Activated CD8-positive, alpha-beta T cell treated with anti-CD3 and anti-CD28 coated beads for 36 hours (primary cell): ENCODE results near the gene GLIPR1L2. TPM values are rescaled to one million over a fixed set of nuclear protein-coding genes. Genes with fewer than 3 reads are reported as not detected.
A peak's percentile ranks its signal among the peaks of the same experiment; 100 is the strongest.
"Not testable (repeated sequence)": the region's sequence is repeated elsewhere in the genome, so short reads cannot be mapped to it uniquely, and the experiment has no call there.

ENCODE experiments used
- ATAC-seq: fragments of 200-7000 bp; cut with Tn5 transposase; one replicate; pipeline ENCODE4 v1.10.0; 2021; ENCODE audit warnings: mild to moderate bottlenecking, moderate library complexity
- CTCF ChIA-PET: fragments of 350-600 bp; sonication (Branson Sonifier 250); formaldehyde crosslinking; loops from one replicate; lab custom pipeline; 2021; ENCODE audit warnings: antibody characterized with exemption; lab: Charles Lee
- POLR2A ChIA-PET: fragments of 350-600 bp; sonication (Branson Sonifier 250); formaldehyde crosslinking; loops from one replicate; lab custom pipeline; 2021; ENCODE audit warnings: antibody characterized with exemption; lab: Charles Lee
- DNase-seq: peaks from one replicate; pipeline ENCODE4 v3.0.0-alpha.2; 2020
- H3K27ac Mint-ChIP-seq: one replicate; pipeline ENCODE4 v1.8.0; 2021; ENCODE audit warnings: mild to moderate bottlenecking, mixed read lengths
- H3K27me3 Mint-ChIP-seq: one replicate; pipeline ENCODE4 v1.8.0; 2021; ENCODE audit warnings: mixed read lengths
- H3K36me3 Mint-ChIP-seq: one replicate; pipeline ENCODE4 v1.8.0; 2021; ENCODE audit warnings: low read depth, mixed read lengths
- H3K4me1 Mint-ChIP-seq: one replicate; pipeline ENCODE4 v1.8.0; 2021; ENCODE audit warnings: low read depth, mixed read lengths
- H3K4me3 Mint-ChIP-seq: one replicate; pipeline ENCODE4 v1.8.0; 2021; ENCODE audit warnings: mild to moderate bottlenecking, moderate library complexity, mixed read lengths
- H3K9me3 Mint-ChIP-seq: one replicate; pipeline ENCODE4 v1.8.0; 2021; ENCODE audit warnings: mixed read lengths
- intact Hi-C: fragments of 100-400 bp; cut with micrococcal nuclease; formaldehyde crosslinking; loops from one replicate; pipeline ENCODE4 v1.10.0; 2022
- total RNA-seq, 2 experiments: library from RNA; stranded (reverse); gene quantifications; one replicate each; pipeline ENCODE4 v1.2.3, GENCODE V29; 2021
- TF ChIP-seq, protein P1 (sequence below): fragments of 200-600 bp; IDR thresholded peaks from one replicate; pipeline ENCODE4 v1.8.0; 2022; ENCODE audit warnings: antibody characterized with exemption, mild to moderate bottlenecking

GLIPR1L2 gene
- total RNA-seq, 2 experiments from 2014 or later = 0.27 to 0.43 TPM

GRCh38 chr12:75438059-75438754, 47.3 kb downstream of the GLIPR1L2 start:
- Mint-ChIP-seq H3K27me3 (peaks cover 5% of the 10 kb centered on the region), H3K4me1 (peaks cover 2% of the 10 kb centered on the region), H3K9me3 (peaks cover 7% of the 10 kb centered on the region), H3K27ac (no peak overlapping the region), H3K4me3 (no peak overlapping the region), H3K36me3 (no peaks in the 10 kb centered on the region)
- ATAC-seq (no peak), DNase-seq (peak; percentile 26)
- ChIA-PET POLR2A (no interaction called here), CTCF (interaction anchor here (0.7 to 2.5 kb wide), 7 partner anchors 11 to 105 kb away, joined by 3 to 10 read pairs (median 3); no protein-coding TSS in a partner anchor)
- TF ChIP-seq, protein P1, sequence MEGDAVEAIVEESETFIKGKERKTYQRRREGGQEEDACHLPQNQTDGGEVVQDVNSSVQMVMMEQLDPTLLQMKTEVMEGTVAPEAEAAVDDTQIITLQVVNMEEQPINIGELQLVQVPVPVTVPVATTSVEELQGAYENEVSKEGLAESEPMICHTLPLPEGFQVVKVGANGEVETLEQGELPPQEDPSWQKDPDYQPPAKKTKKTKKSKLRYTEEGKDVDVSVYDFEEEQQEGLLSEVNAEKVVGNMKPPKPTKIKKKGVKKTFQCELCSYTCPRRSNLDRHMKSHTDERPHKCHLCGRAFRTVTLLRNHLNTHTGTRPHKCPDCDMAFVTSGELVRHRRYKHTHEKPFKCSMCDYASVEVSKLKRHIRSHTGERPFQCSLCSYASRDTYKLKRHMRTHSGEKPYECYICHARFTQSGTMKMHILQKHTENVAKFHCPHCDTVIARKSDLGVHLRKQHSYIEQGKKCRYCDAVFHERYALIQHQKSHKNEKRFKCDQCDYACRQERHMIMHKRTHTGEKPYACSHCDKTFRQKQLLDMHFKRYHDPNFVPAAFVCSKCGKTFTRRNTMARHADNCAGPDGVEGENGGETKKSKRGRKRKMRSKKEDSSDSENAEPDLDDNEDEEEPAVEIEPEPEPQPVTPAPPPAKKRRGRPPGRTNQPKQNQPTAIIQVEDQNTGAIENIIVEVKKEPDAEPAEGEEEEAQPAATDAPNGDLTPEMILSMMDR = no peak
- intact Hi-C loops = no loop called here

DNA sequence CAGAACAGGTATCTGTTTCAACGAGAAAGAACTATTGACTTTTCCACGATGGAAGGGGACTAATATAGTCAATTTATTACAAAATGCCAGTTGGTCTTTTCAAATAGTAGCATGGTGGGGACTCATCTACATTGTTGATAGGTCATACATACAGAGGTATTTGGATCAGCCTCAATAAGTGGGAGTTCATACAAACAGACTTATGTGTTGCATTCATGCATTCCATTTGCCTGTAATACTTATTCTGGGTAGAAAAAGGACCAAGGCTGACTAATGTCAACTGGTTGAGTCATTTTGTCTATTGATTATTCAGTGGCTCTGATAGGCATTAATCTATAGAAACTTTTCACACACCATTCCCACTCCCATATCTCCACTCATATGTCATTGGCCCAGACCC, 48.2 kb downstream of the GLIPR1L2 start:
- intact Hi-C loops = no loop called here
- peaks cover 2% of the 10 kb centered on the region for H3K4me1 Mint-ChIP-seq
- ChIA-PET POLR2A (no interaction called here), CTCF (interaction anchor here (2.5 kb wide), 1 partner anchor 66 kb away, joined by 9 read pairs; no protein-coding TSS in a partner anchor)
- TF ChIP-seq, protein P1 = no peak
- peaks cover 5% of the 10 kb centered on the region for H3K27me3 Mint-ChIP-seq
- DNase-seq = no peak
- no peaks in the 10 kb centered on the region for H3K36me3 Mint-ChIP-seq
- no peak overlapping the region for H3K27ac Mint-ChIP-seq
- H3K9me3 Mint-ChIP-seq = peaks cover 7% of the 10 kb centered on the region
- no peak for ATAC-seq
- no peak overlapping the region for H3K4me3 Mint-ChIP-seq

- CTCF ChIA-PET = no interaction called here
These were observed 49.0 kb downstream of the GLIPR1L2 start for GRCh38 chr12:75439930-75440329.

GRCh38 chr12:75441687-75442449, 51.0 kb downstream of the GLIPR1L2 start:
- H3K4me3 Mint-ChIP-seq, H3K9me3 Mint-ChIP-seq, H3K27me3 Mint-ChIP-seq, ATAC-seq, DNase-seq, intact Hi-C loops, H3K36me3 Mint-ChIP-seq, POLR2A ChIA-PET, H3K27ac Mint-ChIP-seq, H3K4me1 Mint-ChIP-seq: not testable (repeated sequence)
- CTCF ChIA-PET = interaction anchor here (1.6 kb wide), 1 partner anchor 12 kb away, joined by 3 read pairs; no protein-coding TSS in a partner anchor

More at GRCh38 chr12:75439930-75440329, 49.0 kb downstream of the GLIPR1L2 start:
- no peak for DNase-seq
- no peaks in the 10 kb centered on the region for H3K36me3 Mint-ChIP-seq
- peaks cover 5% of the 10 kb centered on the region for H3K27me3 Mint-ChIP-seq
- POLR2A ChIA-PET = no interaction called here
- H3K27ac Mint-ChIP-seq = no peak overlapping the region
- intact Hi-C loops = no loop called here
- peaks cover 2% of the 10 kb centered on the region for H3K4me1 Mint-ChIP-seq
- no peak for ATAC-seq
- H3K9me3 Mint-ChIP-seq = peaks cover 7% of the 10 kb centered on the region
- H3K4me3 Mint-ChIP-seq = no peak overlapping the region
- TF ChIP-seq, protein P1 = no peak

DNA sequence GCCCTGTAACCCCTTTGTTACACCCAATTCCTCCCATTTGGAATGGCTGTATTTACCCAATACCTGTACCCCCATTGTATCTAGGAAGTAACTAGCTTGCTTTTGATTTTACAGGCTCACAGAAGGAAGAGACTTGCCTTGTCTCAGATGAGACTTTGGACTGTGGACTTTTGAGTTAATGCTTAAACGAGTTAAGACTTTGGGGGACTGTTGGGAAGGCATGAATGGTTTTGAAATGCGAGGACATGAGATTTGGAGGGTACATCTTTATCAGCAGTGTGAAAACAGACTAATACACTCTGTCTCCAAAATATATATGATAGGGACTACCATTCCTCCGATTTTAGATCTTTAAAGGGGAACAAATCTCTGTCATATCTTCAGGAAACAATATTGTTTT, 51.6 kb downstream of the GLIPR1L2 start:
- H3K9me3 Mint-ChIP-seq, POLR2A ChIA-PET, H3K4me1 Mint-ChIP-seq, DNase-seq, H3K4me3 Mint-ChIP-seq, H3K27ac Mint-ChIP-seq, H3K36me3 Mint-ChIP-seq, intact Hi-C loops, ATAC-seq, H3K27me3 Mint-ChIP-seq: not testable (repeated sequence)
- CTCF ChIA-PET = interaction anchor here (1.6 kb wide), 1 partner anchor 12 kb away, joined by 3 read pairs; no protein-coding TSS in a partner anchor

DNA sequence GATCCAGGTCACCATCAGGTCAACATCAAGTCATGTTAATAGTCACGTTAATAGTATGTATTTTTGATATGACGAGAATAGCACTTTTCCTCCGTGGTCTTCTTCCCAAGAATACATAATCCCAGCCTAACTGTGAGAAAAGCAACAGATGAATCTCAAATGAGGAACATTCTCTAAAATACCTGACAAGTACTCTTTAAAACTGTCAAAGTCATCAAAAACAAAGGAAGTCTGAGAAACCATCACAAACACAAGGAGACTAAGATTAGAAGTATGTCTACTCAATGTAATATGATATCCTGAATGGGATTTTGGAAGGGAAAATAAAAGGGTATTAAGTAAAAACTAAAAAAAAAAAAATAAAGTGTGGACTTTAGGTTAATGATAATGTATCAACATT, 52.8 kb downstream of the GLIPR1L2 start:
- DNase-seq (no peak), ATAC-seq (no peak)
- TF ChIP-seq, protein P1 = no peak
- no peak overlapping the region for H3K27ac Mint-ChIP-seq
- ChIA-PET POLR2A (no interaction called here), CTCF (no interaction called here)
- no peak overlapping the region for H3K4me3 Mint-ChIP-seq
- no peaks in the 10 kb centered on the region for H3K36me3 Mint-ChIP-seq
- peaks cover 5% of the 10 kb centered on the region for H3K9me3 Mint-ChIP-seq
- intact Hi-C loops = no loop called here
- no peaks in the 10 kb centered on the region for H3K4me1 Mint-ChIP-seq
- peaks cover 5% of the 10 kb centered on the region for H3K27me3 Mint-ChIP-seq
